Parathyroid adenoma (tissue), 2 donors: Measurements from ENCODE around the gene RYR1.
"Not testable (repeated sequence)": the region's sequence is repeated elsewhere in the genome, so short reads cannot be mapped to it uniquely, and the experiment has no call there.

ENCODE experiments used
- H2AFZ ChIP-seq: fragments of 300-600 bp; sonication (generic); one replicate; pipeline ENCODE4 v1.7.0; 2017; ENCODE audit warnings: antibody characterized with exemption, mild to moderate bottlenecking
- H3K27ac ChIP-seq: fragments of 300-600 bp; sonication (generic); one replicate; pipeline ENCODE4 v1.7.0; 2017
- H3K27me3 ChIP-seq: fragments of 300-600 bp; sonication (generic); one replicate; pipeline ENCODE4 v1.7.0; 2017; ENCODE audit warnings: low read length; ENCODE audit not compliant: control insufficient read depth, insufficient read depth
- H3K36me3 ChIP-seq: fragments of 300-600 bp; sonication (generic); one replicate; pipeline ENCODE4 v1.7.0; 2017; ENCODE audit warnings: low read length; ENCODE audit not compliant: control insufficient read depth, insufficient read depth
- H3K4me1 ChIP-seq: fragments of 300-600 bp; sonication (generic); one replicate; pipeline ENCODE4 v1.7.0; 2017; ENCODE audit warnings: control low read depth
- H3K4me2 ChIP-seq: fragments of 300-600 bp; sonication (generic); one replicate; pipeline ENCODE4 v1.7.0; 2017; ENCODE audit warnings: low read length
- H3K4me3 ChIP-seq: fragments of 300-600 bp; sonication (generic); one replicate; pipeline ENCODE4 v1.7.0; 2017; ENCODE audit warnings: low read depth, low read length
- H3K79me2 ChIP-seq: fragments of 300-600 bp; sonication (generic); one replicate; pipeline ENCODE4 v1.7.0; 2017; ENCODE audit warnings: control low read depth
- H3K9ac ChIP-seq: fragments of 300-600 bp; sonication (generic); one replicate; pipeline ENCODE4 v1.7.0; 2017; ENCODE audit warnings: mild to moderate bottlenecking
- H3K9me3 ChIP-seq: fragments of 300-600 bp; sonication (generic); one replicate; pipeline ENCODE4 v1.7.0; 2017; ENCODE audit warnings: low read length; ENCODE audit not compliant: control insufficient read depth
- CTCF ChIP-seq: fragments of 300-600 bp; sonication (generic); IDR thresholded peaks from one replicate; pipeline ENCODE4 v1.7.0; 2017; ENCODE audit warnings: antibody characterized with exemption, mild to moderate bottlenecking
- donor health status: primary hyperparathyroidism.

Gene RYR1

GRCh38 chr19:38619361-38620174 is 186.1 kb downstream of the RYR1 start:
- peaks cover 13% of the 10 kb centered on the region for H3K4me1 ChIP-seq
- peaks cover 11% of the 10 kb centered on the region for H3K79me2 ChIP-seq
- peak overlapping the region; percentile 44 for H3K9ac ChIP-seq
- H3K27me3 ChIP-seq, result no peaks in the 10 kb centered on the region
- H3K4me2 ChIP-seq, result peak overlapping the region; percentile 81
- no peaks in the 10 kb centered on the region for H3K36me3 ChIP-seq
- H2AFZ ChIP-seq, result peak overlapping the region; percentile 99
- H3K4me3 ChIP-seq, result peak overlapping the region; percentile 87
- H3K27ac ChIP-seq, result peak overlapping the region; percentile 80
- no peaks in the 10 kb centered on the region for H3K9me3 ChIP-seq
- no peak for TF ChIP-seq CTCF

GRCh38 chr19:38624822-38625221 is 191.3 kb downstream of the RYR1 start:
- Histone ChIP-seq H3K27me3 (no peaks in the 10 kb centered on the region), H2AFZ (no peak overlapping the region), H3K27ac (no peak overlapping the region), H3K9ac (no peak overlapping the region), H3K4me2 (no peak overlapping the region), H3K9me3 (no peaks in the 10 kb centered on the region), H3K4me1 (peaks cover 4% of the 10 kb centered on the region), H3K36me3 (no peaks in the 10 kb centered on the region), H3K79me2 (peaks cover 8% of the 10 kb centered on the region), H3K4me3 (no peak overlapping the region)
- TF ChIP-seq CTCF, result no peak

GRCh38 chr19:38626401-38626800 is 192.9 kb downstream of the RYR1 start:
- no peak overlapping the region for H3K27ac ChIP-seq
- no peaks in the 10 kb centered on the region for H3K36me3 ChIP-seq
- no peaks in the 10 kb centered on the region for H3K79me2 ChIP-seq
- no peaks in the 10 kb centered on the region for H3K27me3 ChIP-seq
- H3K9me3 ChIP-seq, result no peaks in the 10 kb centered on the region
- H2AFZ ChIP-seq, result no peak overlapping the region
- TF ChIP-seq CTCF, result no peak
- no peak overlapping the region for H3K9ac ChIP-seq
- no peak overlapping the region for H3K4me2 ChIP-seq
- H3K4me1 ChIP-seq, result no peaks in the 10 kb centered on the region
- H3K4me3 ChIP-seq, result no peak overlapping the region

GRCh38 chr19:38629568-38629967 is 196.1 kb downstream of the RYR1 start:
- TF ChIP-seq CTCF, result no peak
- H3K36me3 ChIP-seq, result no peaks in the 10 kb centered on the region
- H3K4me3 ChIP-seq, result no peak overlapping the region

GRCh38 chr19:38631301-38631700 is 197.8 kb downstream of the RYR1 start:
- H3K4me2 ChIP-seq, H2AFZ ChIP-seq, H3K4me3 ChIP-seq, H3K9ac ChIP-seq, H3K79me2 ChIP-seq, H3K9me3 ChIP-seq, H3K4me1 ChIP-seq, H3K27me3 ChIP-seq, H3K36me3 ChIP-seq, H3K27ac ChIP-seq: not testable (repeated sequence)

More at GRCh38 chr19:38629568-38629967, 196.1 kb downstream of the RYR1 start:
- no peaks in the 10 kb centered on the region for H3K27me3 ChIP-seq
- no peaks in the 10 kb centered on the region for H3K79me2 ChIP-seq
- H3K27ac ChIP-seq, result no peak overlapping the region
- no peaks in the 10 kb centered on the region for H3K4me1 ChIP-seq
- H3K4me2 ChIP-seq, result no peak overlapping the region
- no peaks in the 10 kb centered on the region for H3K9me3 ChIP-seq
- no peak overlapping the region for H3K9ac ChIP-seq
- no peak overlapping the region for H2AFZ ChIP-seq

- not testable (repeated sequence) for H3K79me2 ChIP-seq, H3K4me3 ChIP-seq, H3K27me3 ChIP-seq, H3K9me3 ChIP-seq, H3K4me2 ChIP-seq, H3K9ac ChIP-seq, H3K27ac ChIP-seq, H2AFZ ChIP-seq, H3K36me3 ChIP-seq, H3K4me1 ChIP-seq
Observed at GRCh38 chr19:38631811-38632475, 198.5 kb downstream of the RYR1 start.
